ENCODE results near the gene APPL2.
A peak's percentile ranks its signal among the peaks of the same experiment; 100 is the strongest.
"Not testable (repeated sequence)": the region's sequence is repeated elsewhere in the genome, so short reads cannot be mapped to it uniquely, and the experiment has no call there.

The APPL2 gene

DNA sequence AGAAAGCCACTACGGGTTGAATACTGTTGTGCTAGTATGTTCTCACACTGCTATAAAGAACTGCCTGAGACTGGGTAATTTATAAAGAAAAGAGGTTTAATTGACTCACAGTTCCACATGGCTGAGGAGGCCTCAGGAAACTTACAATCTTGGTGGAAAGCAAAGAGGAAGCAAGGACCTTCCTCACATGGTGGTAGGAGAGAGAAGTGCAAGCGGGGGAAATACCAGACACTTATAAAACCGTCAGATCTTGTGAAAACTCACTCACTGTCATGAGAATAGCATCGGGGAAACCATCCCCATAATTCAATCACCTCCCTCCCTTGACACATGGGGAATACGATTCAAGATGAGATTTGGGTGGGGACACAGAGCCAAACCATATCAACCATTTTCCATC lies 20.5 kb upstream of the APPL2 start:
- not testable (repeated sequence) for DNase-seq

DNA sequence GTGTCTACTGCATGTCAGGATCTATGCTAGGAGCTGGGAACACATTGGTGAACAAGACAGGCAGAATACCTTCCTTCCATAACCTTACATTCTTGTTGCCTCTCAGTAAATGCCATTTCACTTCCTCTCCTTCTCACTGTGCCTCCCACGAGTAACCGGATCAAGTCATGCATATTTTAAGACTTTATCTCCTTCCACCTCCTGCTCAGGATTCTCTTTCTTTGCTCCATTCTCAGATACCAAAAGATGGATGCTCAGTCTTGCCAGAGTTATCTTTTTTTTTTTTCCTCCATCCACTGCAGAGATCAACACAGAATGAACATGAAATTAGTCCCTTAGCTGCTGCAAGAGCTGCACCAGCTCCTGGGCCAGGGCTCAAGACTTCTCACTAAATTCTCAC lies 20.0 kb upstream of the APPL2 start:
- DNase-seq: no peak

DNA sequence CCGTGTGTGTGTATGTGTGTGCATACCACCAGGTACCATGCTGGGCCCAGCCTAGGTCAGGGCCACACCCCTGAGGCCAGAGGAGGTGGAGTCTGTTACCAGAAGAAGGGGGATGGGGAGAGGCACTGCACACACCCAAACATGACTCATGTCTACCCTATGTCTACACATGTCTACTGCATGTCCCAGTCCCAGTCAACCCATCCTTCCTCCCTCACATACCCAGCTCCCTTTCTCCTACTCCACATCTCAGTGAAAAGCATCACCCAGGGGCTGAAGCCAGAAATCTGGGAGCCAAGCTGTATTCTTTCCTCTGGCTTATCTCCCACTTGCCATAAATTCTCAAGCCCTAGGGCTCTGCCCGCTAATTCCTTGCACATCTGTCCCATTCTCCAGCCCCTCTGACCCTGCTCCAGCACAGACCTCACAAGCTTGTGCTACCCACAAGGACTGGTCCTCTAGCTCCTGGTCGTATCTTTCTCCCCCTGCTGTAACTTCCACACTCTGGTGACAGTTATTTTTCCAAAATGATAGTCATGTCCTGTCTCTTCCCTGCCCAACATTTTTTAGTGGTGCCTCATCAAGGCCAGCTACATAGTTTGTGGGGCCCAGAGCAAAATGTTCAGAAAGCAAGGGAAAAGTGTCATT lies 18.0 kb upstream of the APPL2 start:
- no peak for DNase-seq

DNA sequence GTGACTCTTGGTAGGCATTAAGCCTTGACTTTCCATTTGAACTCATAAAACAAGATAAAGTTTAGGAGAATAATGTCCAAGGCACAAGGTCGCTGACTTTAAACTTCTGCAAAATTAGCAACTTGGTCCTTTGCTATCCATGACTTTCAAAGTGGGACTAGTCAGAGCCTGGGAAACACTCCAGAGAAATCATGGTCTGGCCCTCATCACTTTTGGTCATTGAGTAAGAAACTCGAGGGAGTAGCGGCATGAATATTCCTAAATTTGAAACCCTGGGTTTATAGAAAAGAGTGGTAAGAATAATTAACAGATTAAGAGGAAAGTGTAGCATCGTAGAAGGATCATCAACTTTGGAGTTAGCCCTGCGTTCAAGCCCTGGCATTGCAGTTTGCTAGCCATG lies 16.9 kb upstream of the APPL2 start:
- no peak for DNase-seq

DNA sequence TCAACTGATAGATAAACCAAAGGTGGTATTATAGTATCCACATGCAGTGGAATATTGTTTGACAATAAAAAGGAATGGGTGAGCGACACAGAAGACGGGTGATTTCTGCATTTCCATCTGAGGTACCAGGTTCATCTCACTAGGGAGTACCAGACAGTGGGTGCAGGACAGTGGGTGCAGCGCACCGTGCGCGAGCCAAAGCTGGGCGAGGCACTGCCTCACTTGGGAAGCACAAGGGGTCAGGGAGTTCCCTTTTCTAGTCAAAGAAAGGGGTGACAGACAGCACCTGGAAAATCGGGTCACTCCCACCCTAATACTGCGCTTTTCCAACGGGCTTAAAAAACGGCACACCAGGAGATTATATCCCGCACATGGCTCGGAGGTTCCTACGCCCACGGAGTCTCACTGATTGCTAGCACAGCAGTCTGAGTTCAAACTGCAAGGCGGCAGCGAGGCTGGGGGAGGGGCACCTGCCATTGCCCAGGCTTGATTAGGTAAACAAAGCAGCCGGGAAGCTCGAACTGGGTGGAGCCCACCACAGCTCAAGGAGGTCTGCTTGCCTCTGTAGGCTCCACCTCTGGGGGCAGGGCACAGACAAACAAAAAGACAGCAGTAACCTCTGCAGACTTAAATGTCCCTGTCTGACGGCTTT lies 9.9 kb upstream of the APPL2 start:
- DNase-seq: not testable (repeated sequence)

DNA sequence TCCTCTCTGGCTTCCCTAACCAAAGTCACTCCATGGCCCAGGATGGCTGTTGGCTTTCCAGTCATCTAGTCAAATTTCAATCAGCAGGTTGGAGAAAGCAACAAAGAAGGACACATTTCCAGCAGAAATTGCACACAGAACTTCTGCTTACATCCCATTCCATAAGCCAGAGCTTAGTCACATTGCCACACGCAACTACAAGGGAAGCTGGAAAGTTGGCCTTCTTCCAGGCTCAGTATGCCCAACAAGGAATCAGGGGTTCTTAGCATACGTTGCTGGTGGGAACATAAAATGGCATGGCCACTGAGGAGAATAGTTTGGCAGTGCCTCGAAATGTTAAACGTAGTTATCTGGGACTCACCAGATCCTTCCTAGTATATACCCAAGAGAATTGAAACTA lies 9.3 kb upstream of the APPL2 start:
- DNase-seq: no peak

DNA sequence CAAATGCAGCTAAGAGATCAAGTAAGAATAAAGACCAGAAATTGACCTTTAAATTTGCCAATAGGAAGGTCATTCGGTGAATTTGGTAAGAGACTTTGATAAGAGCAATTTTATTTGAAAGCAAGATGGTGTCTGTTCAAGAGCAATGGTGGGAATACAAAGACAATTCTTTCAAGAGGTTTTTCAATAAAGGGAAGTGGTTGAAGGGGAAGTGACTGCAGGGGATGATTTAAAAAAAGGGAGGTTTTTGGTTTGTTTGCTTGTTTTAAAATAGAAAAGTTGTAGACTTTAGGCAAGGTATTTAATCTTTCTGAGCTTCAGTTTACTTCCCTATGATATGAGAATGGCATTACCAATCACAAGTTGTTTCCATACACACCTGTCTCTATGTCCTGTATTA lies 4.3 kb upstream of the APPL2 start:
- no peak for DNase-seq

DNA sequence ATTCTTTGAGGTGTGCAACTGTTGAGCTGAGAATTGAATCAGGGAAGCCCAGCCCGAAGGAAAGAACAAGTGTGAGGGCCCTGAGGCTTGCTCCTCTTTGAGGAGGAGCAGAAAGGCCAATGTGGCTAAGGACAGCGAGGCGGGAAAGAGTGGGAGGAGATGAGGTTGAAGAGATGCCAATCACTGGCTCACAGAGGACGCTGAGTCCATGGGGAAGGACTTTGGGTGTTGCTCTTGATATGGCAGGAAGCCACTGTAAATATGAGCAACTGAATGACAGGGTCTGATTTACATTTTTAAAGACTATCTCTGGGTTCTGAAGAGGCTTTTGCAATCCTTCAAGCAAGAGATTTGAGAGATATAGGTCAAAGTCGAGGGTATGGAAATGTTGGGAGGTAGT lies 3.3 kb upstream of the APPL2 start:
- DNase-seq: no peak

DNA sequence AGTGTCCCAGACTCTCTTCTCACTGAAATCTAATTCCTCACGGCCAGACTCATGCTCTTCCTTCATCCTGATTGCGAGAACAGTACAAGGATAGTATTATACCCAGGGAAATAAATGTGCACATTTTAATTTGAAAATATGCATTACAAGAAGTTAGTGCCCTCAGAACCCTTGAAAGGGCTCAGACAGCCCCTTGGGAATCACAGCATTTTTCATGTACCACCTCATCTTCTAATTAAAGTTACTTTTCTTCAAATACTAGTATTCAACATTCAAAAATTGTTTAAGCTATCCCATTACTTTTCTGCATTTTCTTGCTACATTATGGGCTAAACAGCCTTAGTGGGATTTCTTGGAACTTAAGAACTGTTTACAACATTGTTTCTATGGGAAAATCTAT lies 1.7 kb upstream of the APPL2 start:
- DNase-seq: no peak

DNA sequence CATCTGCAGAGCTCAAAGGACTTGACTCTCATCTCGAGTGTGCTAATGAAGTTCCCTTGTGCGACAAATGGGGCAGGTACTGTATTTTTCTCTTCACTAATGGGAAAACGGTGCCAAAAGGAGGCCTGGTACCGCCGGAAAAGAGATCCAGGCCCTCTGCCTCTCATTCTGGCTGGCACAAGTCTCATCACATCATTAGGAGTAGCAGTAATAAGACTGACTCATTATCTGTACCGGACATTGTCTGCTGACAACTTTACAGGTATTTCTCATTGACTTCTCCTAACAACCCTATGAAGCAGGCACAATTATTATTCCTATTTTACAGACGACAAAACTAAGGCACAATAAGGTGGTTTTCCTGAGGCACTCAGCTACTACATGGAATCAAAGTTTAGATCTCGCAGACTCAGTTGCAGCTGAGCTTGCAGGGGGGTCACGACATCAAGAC lies 668 bp downstream of the APPL2 start:
- peak; percentile 76 to 90 (median 83) for DNase-seq

DNA sequence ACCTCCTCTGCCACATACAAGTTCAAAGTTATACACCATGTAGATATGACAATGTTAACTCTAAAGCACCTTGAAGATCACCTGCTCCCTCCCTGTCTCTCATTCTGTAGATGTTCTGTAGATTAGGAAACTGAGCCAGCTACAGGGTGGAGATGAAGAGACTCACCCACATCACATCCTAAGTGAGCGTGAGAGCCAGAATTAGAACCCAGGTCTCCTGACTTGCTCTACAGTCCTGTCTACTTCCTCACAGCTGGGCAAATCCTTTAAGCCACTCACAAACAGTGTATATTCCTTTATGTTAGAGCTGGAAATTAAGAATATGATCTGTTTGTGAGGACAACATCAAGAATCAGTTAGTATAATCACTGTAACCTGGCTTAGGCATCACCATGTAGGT lies 1.8 kb downstream of the APPL2 start:
- no peak for DNase-seq

DNA sequence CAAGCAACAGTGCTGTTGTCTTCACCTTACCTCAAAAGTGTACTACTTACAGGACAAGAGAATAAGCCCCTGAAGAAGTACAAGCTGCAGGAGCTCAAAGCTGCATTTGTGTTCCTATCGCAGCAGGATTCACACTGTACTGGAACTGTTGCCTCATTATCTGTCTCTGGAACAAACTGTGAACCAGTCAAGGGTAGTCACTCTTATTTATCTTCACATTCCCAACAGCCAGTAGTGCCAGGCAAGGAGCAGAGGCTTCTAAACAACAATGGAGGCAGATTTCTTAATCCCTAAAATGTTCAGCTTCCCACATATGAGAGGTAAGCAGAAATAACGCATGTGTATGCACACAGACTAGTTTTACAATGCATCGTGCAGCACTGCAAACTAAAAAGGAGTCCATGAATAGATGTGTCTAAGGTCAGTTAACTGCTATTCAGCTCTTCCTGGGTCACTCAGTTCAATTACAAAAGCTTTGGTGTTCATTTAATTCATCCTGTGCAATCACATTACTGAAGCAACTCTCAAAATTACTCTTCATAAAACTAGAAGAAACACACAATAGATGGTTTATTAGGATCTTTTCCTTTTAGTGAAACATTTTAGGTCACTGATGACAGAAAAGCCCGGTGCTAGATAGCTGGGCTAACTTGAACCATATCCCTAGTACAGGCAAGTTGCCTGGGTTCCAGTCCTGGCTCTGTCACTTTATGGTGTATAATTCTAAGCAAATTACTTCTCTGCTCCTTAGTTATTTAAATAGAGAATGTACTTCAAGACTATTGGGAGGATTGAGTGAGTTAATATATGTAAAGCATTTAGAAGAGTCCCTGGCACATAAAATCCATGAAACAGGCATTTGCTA lies 2.7 kb downstream of the APPL2 start:
- DNase-seq: no peak

DNA sequence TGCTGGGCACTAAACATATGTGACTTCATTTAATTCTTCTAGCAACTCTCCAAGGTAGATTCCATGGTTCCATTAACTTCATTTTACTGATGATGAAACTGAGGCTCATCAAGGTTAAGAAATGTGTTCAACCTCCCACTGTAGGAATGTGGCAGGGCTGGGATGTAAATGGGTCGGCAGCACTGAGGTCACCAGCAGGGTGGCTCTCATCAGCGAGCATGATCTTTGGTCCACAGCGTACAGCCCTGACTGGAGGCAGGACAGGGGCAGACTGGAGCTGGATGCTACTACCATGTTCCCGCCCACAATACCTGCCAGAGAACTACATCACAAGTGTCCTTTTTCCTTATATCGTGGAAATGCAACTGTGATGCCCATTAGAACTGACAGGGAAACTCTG lies 4.6 kb downstream of the APPL2 start:
- no peak for DNase-seq

DNA sequence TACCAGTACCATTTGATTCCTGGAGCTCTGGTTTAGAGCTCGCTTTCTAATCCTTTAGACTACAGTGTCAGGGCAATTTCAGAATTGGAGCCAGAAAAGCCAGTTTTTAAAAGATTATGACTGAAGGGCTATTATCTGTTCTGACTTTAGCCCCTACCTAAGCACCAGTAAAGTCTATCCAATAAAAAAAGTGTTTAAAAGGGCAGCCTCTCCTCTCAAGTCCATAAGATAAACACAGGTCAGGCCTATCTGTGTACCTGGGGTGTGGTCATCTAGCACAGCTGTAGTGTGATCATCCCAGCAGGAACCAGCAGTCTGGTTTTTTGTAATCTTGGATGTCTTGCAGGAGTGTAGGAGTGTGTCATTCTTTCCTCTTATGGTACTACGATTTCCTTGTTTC lies 6.6 kb downstream of the APPL2 start:
- no peak for DNase-seq

DNA sequence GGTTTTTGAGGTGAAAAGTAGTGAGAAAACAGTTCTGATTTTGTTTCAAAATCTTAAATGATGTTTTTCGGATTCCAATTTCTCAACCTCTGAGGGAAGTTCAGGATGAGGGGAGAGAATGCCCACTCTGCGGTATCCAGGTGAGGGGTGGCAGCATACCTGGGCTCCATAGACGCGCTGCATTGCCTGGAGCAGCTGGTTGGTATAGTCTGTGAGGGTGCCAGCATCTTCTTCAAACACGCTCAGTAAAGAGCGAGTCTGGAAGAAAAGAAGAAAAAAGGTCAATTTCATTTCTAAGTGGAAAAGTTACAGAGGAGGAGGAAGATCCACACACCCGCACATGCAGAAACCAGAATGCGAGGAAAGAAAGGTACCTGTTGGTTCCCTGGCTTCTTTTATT lies 7.0 kb downstream of the APPL2 start:
- no peak for DNase-seq

DNA sequence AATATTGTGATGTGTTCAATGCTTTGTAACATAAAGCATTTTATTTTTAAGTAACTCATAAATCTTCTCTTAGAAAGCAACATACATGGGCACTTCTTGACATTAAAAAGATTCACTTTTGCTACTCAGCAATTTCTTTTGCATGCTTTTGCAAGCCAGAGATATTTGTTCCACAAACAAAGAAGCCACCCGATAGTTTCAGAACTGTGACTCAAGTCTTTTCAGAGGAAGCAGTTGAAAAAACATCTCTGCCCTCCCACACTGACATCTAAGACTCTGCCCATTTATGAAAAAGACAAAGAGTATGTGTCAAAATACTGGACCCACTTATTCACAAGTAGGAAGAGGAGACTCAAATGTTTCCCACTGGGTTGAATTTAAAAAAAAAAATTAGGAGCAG lies 7.5 kb downstream of the APPL2 start:
- no peak for DNase-seq

DNA sequence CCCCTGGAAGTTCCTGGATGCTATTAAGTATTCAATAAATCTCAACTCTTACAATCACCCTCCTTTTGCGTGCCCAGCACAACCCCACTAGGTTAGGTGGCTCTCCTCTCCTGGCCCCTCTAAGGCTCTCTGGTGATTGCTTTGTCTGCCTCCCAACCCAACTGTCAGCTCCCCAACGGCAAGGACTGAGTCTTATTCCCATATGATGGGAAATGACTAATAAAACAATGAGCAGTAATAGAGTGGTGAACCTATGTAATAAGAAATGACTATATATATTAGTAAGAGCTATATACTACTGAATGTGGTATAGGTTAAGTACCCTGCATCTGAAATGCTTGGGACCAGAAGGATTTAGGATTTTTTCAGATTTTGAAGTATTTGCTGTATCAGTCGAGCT lies 8.1 kb downstream of the APPL2 start:
- no peak for DNase-seq

DNA sequence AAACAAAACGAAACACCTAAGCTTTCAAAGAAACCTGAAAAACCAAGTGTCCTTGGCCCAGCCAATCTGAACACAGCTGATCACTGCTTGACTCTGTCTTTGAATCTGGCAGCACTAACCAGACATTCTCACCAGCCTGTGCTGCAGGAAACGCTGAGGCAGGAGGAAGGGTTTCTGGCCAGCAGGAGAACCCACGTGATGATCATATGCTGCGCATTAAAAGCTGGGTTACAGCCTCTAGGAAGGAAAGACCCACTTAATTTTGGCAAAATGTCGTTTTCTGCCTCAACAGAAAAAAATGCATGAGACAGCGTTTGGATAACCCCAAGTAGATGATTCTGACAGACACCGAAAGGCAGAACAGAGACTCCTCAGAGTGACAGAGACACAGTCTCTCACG lies 9.8 kb downstream of the APPL2 start:
- no peak for DNase-seq

DNA sequence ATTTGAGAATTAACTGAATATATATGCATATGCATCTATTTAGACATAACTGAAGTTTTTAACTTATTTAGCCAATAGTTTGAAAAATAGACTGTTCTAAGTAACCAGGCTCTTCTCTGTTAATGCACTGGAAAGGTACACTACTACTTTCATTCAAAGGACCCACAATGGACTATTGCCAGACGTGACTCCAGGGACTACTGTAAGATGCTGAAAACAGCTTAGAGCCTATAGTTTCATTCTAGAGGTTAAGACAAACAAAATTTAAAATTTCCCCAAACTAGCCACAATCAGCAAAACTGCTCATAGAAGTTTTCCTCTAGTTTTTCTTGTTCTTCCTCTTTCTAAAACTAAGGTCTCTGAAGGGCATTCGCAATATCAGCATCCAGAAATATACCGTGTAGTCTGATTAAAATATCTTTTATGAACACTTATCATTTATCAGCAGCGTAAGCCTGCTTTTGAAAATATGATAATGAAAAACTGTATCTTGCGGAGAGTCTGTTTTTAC lies 10.4 kb downstream of the APPL2 start:
- DNase-seq: no peak

DNA sequence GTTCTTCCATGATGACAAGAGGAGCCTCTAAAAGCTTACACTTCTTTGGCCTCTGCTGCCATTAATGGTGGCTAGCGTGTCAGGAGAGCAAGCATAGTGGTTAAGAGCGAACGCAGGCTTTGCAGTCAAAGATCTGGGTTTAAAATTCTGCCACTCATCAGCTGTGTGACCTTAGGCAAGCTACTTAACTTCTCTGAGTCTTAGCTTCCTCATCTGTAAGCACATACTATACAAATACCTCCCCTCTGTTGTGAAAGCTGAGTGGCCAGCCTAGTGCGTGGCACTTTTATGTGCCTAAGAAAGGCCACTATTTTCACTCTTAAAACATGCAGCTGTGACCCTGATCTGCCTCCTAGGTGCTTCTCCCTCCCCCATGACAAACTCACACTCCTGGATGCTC lies 11.6 kb downstream of the APPL2 start:
- DNase-seq: no peak

DNA sequence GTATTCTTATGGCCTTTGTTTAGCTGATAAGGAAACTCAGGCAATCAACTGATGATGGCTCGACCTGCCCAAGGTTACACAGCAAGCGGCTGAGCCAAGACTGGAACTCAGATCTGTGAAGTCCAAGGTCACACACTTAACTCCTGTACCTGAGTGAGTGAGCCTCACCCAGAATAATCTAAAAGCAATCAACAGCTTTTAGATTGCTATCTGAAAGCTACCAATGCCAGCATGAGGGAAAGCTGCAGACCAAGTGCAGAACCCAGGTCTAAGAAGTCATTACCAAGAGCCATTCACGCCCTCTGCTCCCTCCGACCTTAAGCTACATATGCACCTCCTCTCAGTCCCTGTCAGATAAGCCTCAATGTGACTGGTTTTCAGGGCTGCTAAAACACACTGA lies 12.1 kb downstream of the APPL2 start:
- no peak for DNase-seq

DNA sequence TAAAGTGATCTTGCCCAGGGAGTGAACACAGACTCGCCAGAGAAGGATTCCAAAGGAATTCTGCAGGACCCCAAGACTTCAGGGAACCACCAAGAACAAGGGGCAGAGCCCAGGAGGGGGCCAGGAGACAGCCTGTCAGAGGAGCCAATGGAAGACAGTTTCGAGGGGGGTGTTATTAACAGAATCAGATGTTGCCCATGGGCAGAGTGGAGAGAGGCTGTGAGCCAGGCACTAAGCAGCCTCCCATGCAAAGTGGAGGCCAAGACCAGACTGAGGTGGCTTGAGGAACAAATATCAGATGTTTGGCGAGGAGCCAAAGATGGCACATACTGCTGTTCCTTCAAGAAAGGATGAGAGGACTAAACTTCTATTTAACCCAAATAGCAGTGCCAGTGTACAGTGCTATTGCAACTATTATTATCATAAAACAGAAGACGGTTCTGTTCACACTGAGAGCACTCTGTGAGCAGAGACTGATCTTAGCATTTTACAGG lies 12.6 kb downstream of the APPL2 start:
- DNase-seq: no peak

DNA sequence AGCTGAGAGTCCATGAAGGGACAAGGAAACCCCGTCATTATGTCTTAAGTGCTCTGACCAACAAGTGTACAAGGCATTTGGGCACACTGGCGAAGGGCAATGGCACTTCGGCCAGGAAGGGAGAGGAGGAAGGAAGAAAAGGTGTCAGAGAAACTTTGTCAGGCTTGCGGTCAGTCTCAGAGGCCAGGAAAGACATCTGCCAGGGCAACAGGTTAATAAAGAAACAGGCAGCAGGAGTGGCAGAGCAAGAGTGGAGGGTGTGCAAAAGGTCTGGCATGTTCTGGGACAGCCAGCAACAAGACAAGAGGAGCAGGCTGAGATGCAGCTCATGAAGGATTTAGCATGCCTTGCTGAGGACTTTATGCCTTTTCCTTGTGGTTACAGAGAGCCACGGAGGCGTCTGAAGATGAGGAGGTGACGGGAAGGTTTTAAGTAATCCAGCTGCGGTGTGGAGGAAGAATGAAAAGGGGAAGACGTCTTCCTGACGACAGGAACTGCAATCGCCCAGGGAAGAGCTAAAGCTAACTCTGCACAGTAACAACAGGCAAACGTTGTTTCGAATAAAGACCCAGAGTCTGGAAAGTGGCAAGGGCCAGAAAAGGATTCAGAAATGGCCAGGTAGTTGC lies 13.1 kb downstream of the APPL2 start:
- DNase-seq: no peak

Data from NCI-H1417 (cell line).